NCI-H2196 treated with DMSO at 0.1 percent for 48 hours (cell line): ENCODE data around the gene CYB561D2.
A peak's percentile ranks its signal among the peaks of the same experiment; 100 is the strongest.

ENCODE experiments used
- DNase-seq: peaks from one replicate; lab custom pipeline; 2025; ENCODE audit not compliant: unreplicated experiment; lab: John Stamatoyannopoulos, UW

Gene CYB561D2

GRCh38 chr3:50340448-50341329 is 10.0 kb upstream of the CYB561D2 start, which contains the start of gene RASSF1:
RASSF1 (minus strand) TSS chr3:50340836; CDS start chr3:50340805, 31 bp downstream.
- no peak for DNase-seq

DNA sequence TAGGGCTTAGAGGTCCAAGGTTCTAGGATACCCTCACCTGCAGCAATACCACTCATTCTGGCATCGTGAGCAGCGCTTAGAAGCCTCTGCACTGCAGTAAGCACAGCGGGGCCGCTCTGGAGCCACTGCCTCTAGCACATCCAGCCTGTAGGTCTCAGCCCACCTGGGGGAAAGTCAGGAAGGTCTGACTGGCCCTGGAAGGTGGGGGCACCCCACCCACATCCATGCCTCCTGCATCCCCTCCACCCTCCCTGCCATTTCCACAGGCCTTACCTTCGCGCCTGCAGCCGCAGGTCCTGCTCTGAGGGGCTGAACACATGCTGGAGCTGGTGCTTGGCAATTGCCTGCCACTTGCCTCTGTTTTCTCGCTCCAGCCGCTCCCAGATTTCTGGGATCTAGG is 9.1 kb upstream of the CYB561D2 start:
- no peak for DNase-seq

GRCh38 chr3:50341996-50342650 is 8.5 kb upstream of the CYB561D2 start:
- DNase-seq, result no peak

- no peak for DNase-seq
These were observed 7.6 kb upstream of the CYB561D2 start for GRCh38 chr3:50342813-50343633.

GRCh38 chr3:50345008-50345407 is 5.7 kb upstream of the CYB561D2 start:
- no peak for DNase-seq

- DNase-seq, result no peak
These were observed 5.0 kb upstream of the CYB561D2 start, which contains the start of gene ZMYND10 for GRCh38 chr3:50345586-50346234. ZMYND10 (minus strand) TSS chr3:50345732; CDS start chr3:50345579, 153 bp downstream.

DNA sequence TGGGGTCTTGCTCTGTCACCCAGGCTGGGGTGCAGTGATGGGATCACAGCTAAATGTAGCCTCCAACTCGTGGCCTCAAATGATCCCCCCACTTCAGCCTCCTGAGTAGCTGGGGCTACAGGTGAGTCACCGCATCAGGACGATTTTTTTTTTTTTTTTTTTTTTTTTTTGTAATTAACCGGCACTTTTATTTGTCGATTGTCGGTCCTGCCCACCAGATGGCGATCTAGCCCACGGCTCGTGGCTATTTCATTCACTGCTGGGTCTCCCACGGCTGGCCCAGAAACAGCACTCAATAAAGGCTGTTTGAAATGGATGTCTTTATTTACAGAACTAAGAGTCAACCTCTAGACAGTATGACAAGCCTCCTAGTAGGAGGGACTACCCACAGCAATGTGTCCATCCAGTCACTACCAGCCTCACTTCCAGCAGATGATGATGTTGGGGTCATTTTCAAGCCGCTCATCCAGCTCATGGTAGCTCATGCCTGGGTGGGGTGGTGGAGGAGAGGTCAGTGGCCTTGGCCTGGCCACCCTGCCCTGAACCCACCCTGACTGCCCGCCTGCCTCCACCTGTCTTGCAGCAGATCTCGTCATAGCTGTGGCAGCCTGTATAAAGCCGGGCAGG is 3.4 kb upstream of the CYB561D2 start:
- DNase-seq, result no peak

- DNase-seq, result no peak
These were observed 492 bp upstream of the CYB561D2 start for GRCh38 chr3:50350213-50350526.

- no peak for DNase-seq
These were observed 648 bp downstream of the CYB561D2 start for GRCh38 chr3:50351323-50351697.

- DNase-seq, result no peak
These were observed 2.1 kb downstream of the CYB561D2 start for GRCh38 chr3:50352781-50353180.

- DNase-seq, result no peak
These were observed 2.8 kb downstream of the CYB561D2 start for GRCh38 chr3:50353245-50354004.

- no peak for DNase-seq
These were observed 3.6 kb downstream of the CYB561D2 start for GRCh38 chr3:50354186-50354764.

DNA sequence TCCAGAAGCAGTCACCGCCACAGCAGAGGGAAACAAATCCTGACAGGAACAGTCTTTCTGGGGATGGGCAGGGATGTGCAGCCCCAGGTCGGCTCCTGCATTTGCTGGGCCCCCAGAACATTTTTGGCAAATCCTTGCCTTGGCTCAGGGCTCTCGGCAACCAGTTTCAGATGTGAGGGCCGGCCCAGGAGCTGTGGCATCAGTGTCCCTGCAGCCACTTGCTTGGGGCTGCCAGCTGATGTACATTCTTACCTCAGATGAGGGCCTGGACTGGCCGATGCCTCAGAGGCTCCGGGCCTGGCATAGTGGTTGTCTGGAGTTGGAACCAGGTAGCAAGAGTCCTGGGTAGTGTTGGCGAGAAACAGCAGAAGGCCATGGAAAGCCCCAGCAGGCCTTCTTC is 4.2 kb downstream of the CYB561D2 start:
- no peak for DNase-seq

- DNase-seq, result no peak
These were observed 5.3 kb downstream of the CYB561D2 start for GRCh38 chr3:50355829-50356552.

GRCh38 chr3:50356553-50356952 is 5.9 kb downstream of the CYB561D2 start:
- no peak for DNase-seq

DNA sequence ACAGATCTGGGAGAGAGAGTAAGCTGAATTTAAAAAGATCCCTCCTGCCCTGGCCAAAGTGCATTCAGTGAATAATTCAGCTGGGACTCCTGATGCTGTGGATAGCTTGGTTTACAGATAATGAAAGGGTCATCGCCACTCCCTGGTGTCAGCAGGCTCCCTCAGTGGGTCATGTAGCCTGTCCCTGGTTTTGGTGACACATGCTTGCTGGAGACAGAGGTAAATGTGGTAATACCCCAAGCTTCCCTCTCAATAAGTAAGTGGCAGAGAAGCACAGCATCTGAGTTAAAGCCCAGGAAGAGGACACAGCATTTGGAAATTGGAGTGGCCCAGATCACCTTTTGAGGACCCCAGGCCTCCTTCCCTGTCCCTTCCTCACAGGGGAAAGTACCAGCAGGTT is 6.8 kb downstream of the CYB561D2 start:
- DNase-seq, result no peak

DNA sequence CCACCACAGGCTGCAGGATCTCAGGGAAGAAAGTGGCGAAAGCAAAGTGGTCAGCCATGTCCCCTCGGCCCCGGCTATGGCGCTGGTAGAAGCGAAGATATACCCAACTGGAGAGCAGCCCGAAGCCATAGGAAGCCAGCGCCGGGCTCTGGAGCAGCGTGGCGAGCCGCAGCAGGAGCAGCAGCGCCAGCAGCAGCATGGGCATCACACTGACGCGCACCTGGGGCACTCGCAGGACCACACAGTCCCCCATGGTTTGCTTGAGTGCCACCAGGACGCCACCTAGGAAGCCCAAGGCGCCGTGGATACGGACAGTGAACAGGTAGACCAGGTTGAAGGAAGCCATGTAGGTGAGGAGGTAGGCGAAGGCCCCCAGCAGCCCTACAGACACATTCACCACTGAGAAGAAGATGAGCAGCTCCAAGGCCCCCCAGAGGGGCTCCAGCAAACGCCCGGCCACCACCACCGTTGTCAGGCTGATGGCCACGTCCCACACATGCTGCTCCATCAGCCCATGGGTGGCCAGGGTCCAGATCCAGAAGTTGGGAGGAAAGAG is 7.8 kb downstream of the CYB561D2 start:
- DNase-seq, result no peak

GRCh38 chr3:50358911-50359759 is 8.5 kb downstream of the CYB561D2 start, which contains the start of gene TMEM115:
TMEM115 (minus strand) TSS chr3:50359521; CDS start chr3:50359063, 458 bp downstream.
- peak; percentile 83 for DNase-seq
